BE2C (cell line): Measurements from ENCODE around the gene ITCH.

Source experiments
- DNase-seq: peaks from one replicate; pipeline ENCODE4 v3.0.0-alpha.2; 2020
- H3K27me3 ChIP-seq: fragments of 250-450 bp; sonication (Bioruptor Pico); 2 replicates; pipeline ENCODE4 v1.5.1; 2020; ENCODE audit warnings: mild to moderate bottlenecking
- H3K36me3 ChIP-seq: fragments of 250-450 bp; sonication (Bioruptor Pico); 2 replicates; pipeline ENCODE4 v1.5.1; 2020; ENCODE audit warnings: mild to moderate bottlenecking
- H3K4me1 ChIP-seq: fragments of 250-450 bp; sonication (Bioruptor Pico); 2 replicates; pipeline ENCODE4 v1.5.1; 2020
- H3K4me3 ChIP-seq: 2 replicates; pipeline ENCODE4 v1.5.1; 2011; ENCODE audit warnings: low read depth, low read length
- H3K9me3 ChIP-seq: fragments of 250-450 bp; sonication (Bioruptor Pico); 2 replicates; pipeline ENCODE4 v1.5.1; 2020
- TF ChIP-seq, protein P1 (sequence below): IDR thresholded peaks from 2 replicates; pipeline ENCODE4 v1.5.1; 2012; ENCODE audit warnings: mild to moderate bottlenecking, low read depth, low read length

The ITCH gene

DNA sequence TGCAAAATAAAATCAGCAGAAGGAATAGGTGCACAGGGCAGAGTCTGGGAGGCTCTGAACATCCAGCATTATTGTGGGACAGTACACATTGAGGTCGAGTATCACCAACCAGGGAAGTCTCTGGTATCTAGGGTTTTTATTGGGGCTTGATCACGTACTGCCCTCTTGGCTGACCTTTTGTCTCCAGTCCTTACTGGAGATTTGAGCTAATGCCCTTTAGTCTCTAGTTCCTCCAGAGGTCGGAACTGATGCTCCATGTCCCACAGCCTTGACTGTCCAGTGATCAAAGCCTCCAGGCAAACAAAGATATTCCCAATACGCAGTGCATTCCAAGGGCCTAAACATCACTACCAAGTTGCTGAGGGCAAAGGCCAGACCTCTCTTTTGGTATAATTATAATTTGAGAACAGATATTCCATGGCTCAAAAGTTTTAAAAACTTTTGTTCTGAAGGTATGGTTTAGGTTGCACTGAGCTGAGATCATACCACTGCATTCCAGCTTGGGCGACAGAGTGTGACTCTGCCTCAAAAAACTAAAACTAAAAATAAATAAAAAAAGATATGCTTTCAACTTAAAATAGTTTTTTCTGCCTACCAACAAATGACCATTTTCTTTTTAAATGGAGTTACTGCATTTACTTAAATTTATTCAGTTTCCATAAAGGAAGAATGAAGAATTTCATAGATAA is 96.3 kb downstream of the ITCH start:
- no peaks in the 10 kb centered on the region for H3K27me3 ChIP-seq
- TF ChIP-seq, protein P1, sequence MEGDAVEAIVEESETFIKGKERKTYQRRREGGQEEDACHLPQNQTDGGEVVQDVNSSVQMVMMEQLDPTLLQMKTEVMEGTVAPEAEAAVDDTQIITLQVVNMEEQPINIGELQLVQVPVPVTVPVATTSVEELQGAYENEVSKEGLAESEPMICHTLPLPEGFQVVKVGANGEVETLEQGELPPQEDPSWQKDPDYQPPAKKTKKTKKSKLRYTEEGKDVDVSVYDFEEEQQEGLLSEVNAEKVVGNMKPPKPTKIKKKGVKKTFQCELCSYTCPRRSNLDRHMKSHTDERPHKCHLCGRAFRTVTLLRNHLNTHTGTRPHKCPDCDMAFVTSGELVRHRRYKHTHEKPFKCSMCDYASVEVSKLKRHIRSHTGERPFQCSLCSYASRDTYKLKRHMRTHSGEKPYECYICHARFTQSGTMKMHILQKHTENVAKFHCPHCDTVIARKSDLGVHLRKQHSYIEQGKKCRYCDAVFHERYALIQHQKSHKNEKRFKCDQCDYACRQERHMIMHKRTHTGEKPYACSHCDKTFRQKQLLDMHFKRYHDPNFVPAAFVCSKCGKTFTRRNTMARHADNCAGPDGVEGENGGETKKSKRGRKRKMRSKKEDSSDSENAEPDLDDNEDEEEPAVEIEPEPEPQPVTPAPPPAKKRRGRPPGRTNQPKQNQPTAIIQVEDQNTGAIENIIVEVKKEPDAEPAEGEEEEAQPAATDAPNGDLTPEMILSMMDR, result no peak
- no peaks in the 10 kb centered on the region for H3K9me3 ChIP-seq
- no peak overlapping the region for H3K4me3 ChIP-seq
- no peak for DNase-seq
- no peaks in the 10 kb centered on the region for H3K4me1 ChIP-seq
- peaks cover 53% of the 10 kb centered on the region for H3K36me3 ChIP-seq

DNA sequence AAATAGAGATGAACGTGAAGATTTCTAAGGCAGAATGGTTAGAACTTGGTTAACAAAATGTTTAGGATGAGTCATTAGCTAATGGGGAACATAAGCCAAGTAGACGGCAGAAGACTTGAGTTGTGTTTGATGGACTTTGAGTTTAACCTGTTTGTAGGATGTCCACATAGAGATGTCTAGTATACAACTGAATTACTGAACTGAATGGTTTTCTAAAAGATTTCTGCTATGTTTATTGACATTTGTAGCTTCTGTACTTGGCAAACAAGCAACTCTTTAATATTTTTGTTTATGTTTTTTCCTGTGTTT is 98.7 kb downstream of the ITCH start:
- Histone ChIP-seq H3K9me3 (no peaks in the 10 kb centered on the region), H3K27me3 (no peaks in the 10 kb centered on the region), H3K4me1 (no peaks in the 10 kb centered on the region), H3K36me3 (peaks cover 56% of the 10 kb centered on the region), H3K4me3 (no peak overlapping the region)
- DNase-seq, result no peak
- TF ChIP-seq, protein P1, result no peak

DNA sequence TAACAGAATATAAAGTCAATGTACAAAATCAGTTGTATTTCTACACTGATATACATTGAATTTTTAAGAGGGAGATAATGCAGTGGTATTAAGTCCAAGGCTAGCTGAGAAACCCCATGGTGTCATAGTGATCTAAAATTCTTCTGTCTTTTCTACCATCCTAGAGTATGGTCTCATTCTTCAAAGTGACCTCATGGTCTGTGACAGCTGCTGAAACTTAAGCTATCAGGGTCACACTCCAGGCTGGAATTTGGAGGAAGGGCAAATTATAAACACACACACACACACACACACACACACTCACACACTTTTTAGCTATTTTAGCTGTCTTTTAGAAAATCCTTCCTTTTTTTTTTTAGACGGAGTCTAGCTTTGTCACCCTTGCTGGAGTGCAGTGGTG is 105.9 kb downstream of the ITCH start:
- Histone ChIP-seq H3K4me3 (no peak overlapping the region), H3K9me3 (no peaks in the 10 kb centered on the region), H3K4me1 (peaks cover 6% of the 10 kb centered on the region; the same call in 1 of the 2 replicates), H3K27me3 (no peaks in the 10 kb centered on the region), H3K36me3 (peaks cover 40% of the 10 kb centered on the region)
- TF ChIP-seq, protein P1, result no peak
- DNase-seq, result no peak

DNA sequence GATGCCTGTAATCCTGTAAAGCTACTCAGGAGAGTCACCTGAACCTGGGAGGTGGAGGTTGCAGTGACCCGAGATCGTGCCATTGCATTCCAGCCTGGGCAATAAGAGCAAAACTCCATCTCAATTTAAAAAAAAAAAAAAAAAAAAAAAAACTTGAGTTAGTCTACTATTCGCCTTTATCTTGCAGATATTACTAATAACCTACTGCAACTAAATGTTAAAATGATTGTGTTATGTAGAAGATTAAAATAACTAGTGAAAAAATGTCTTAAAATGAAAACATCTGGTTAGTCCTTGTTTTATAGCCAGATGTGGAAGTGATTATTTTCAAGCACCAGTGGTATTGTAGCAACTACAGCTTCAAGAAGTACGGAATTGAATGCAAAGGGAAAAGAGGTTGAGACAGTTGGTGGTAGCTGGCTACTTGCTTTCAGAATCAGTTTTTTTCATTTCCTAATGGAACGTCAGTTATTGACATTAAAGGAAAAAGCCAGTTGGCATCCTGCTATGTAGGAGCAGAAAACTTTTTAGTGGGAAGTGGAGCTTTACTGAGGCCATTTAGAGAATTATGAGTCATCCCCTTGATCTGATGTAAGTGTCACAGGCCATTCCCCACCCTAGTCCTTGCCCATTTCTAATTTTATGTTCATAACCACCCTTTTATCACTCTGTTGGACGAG is 109.3 kb downstream of the ITCH start:
- Histone ChIP-seq H3K4me3 (no peak overlapping the region), H3K27me3 (no peaks in the 10 kb centered on the region), H3K4me1 (peaks cover 6% of the 10 kb centered on the region; the same call in 1 of the 2 replicates), H3K9me3 (no peaks in the 10 kb centered on the region), H3K36me3 (peaks cover 40% of the 10 kb centered on the region)
- no peak for DNase-seq
- TF ChIP-seq, protein P1, result no peak

DNA sequence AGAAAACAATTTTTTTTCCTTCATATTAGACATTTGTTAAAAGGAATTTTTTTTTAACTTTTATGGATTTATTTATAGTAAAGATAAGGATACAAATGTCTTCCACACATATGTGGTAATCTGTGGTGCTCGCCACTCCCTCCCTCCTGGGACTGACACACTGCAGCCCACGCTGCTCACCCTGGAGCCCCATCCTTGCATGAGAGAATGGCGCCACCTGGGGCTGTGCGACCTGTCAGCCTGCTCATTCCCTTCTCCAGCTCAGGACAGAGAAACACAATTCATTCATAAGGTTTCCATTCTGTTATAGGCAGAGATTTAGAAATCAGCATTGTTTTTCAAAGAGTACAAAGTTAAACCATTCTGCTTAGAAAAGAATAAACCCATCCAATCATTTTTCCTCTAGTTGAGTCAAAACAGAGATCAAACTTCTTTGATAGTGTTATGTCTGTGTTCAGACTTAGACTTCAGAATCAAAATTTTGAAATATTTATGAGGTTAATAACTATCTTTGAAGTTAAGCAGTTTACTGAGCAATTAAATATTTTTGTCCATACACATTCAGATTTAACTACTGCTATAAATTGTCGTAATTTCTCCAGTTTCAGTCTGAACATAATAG is 110.3 kb downstream of the ITCH start:
- peaks cover 6% of the 10 kb centered on the region; the same call in 1 of the 2 replicates for H3K4me1 ChIP-seq
- H3K27me3 ChIP-seq, result no peaks in the 10 kb centered on the region
- TF ChIP-seq, protein P1, result peak; percentile 66
- H3K9me3 ChIP-seq, result no peaks in the 10 kb centered on the region
- peaks cover 45% of the 10 kb centered on the region for H3K36me3 ChIP-seq
- H3K4me3 ChIP-seq, result no peak overlapping the region
- peak; percentile 78 for DNase-seq
